PC-3 (cell line): ENCODE data around the gene TMEM106A. TPM values are rescaled to one million over a fixed set of nuclear protein-coding genes. Genes with fewer than 3 reads are reported as not detected.
"Not testable (repeated sequence)": the region's sequence is repeated elsewhere in the genome, so short reads cannot be mapped to it uniquely, and the experiment has no call there.

Experiments
- ATAC-seq: fragments of 200-7000 bp; cut with Tn5 transposase; 2 replicates; pipeline ENCODE4 v1.9.1; 2020; ENCODE audit warnings: mild to moderate bottlenecking, moderate library complexity
- BruUV-seq: library from RNA; stranded (reverse); fragments of 400-500 nt; replicated peaks from 2 replicates; lab custom pipeline; 2021; lab: Mats Ljungman, UMichigan
- CTCF ChIA-PET: fragments of 300-600 bp; sonication (Branson Sonifier 250); formaldehyde crosslinking; loops from one replicate; lab custom pipeline; 2022; ENCODE audit warnings: antibody characterized with exemption; lab: Charles Lee
- POLR2A ChIA-PET: fragments of 300-600 bp; sonication (Branson Sonifier 250); formaldehyde crosslinking; loops from one replicate; lab custom pipeline; 2022; ENCODE audit warnings: antibody characterized with exemption; ENCODE audit not compliant: unreplicated experiment; lab: Charles Lee
- DNase-seq: peaks from one replicate; pipeline ENCODE4 v3.0.0-alpha.2; 2015
- H2AFZ ChIP-seq: fragments of 300-600 bp; sonication (generic); 2 replicates; pipeline ENCODE4 v1.6.0; 2016; ENCODE audit warnings: antibody characterized with exemption, low read length
- H3F3A ChIP-seq: fragments of 300-600 bp; sonication (generic); one replicate; pipeline ENCODE4 v1.6.0; 2017; ENCODE audit warnings: antibody characterized with exemption, low read length, control low read depth, mild to moderate bottlenecking; ENCODE audit not compliant: unreplicated experiment
- H3K27ac ChIP-seq: fragments of 300-600 bp; sonication (generic); 2 replicates; pipeline ENCODE4 v1.5.1; 2016; ENCODE audit warnings: mild to moderate bottlenecking, low read length
- H3K27me3 ChIP-seq: fragments of 300-600 bp; sonication (generic); 2 replicates; pipeline ENCODE4 v1.6.1; 2016; ENCODE audit warnings: low read length, mixed read lengths
- H3K36me3 ChIP-seq: fragments of 300-600 bp; sonication (generic); 2 replicates; pipeline ENCODE4 v1.6.1; 2016; ENCODE audit warnings: low read depth, mixed run types, low read length, mixed read lengths
- H3K4me1 ChIP-seq: fragments of 300-600 bp; sonication (generic); 2 replicates; pipeline ENCODE4 v1.5.1; 2016; ENCODE audit warnings: low read length; ENCODE audit not compliant: insufficient read depth
- H3K4me2 ChIP-seq: fragments of 300-600 bp; sonication (generic); 2 replicates; pipeline ENCODE4 v1.6.0; 2016; ENCODE audit warnings: low read length
- H3K4me3 ChIP-seq: fragments of 300-600 bp; sonication (generic); 2 replicates; pipeline ENCODE4 v1.5.1; 2016; ENCODE audit warnings: mild to moderate bottlenecking, low read length, mixed read lengths
- H3K79me2 ChIP-seq: fragments of 300-600 bp; sonication (generic); 2 replicates; pipeline ENCODE4 v1.6.1; 2017; ENCODE audit warnings: low read length, mixed read lengths
- H3K9ac ChIP-seq: fragments of 300-600 bp; sonication (generic); 2 replicates; pipeline ENCODE4 v1.6.0; 2016; ENCODE audit warnings: mild to moderate bottlenecking, low read length
- H3K9me2 ChIP-seq: fragments of 300-600 bp; sonication (generic); replicated peaks from 2 replicates; pipeline ENCODE4 v1.6.1; 2016; ENCODE audit warnings: mixed run types, low read length, mixed read lengths
- H3K9me3 ChIP-seq: fragments of 300-600 bp; sonication (generic); 2 replicates; pipeline ENCODE4 v1.6.1; 2016; ENCODE audit warnings: low read length, mixed read lengths
- H4K20me1 ChIP-seq: fragments of 300-600 bp; sonication (generic); 2 replicates; pipeline ENCODE4 v1.6.1; 2016; ENCODE audit warnings: low read length, mixed read lengths
- EZH2 ChIP-seq: fragments of 300-600 bp; sonication (generic); IDR thresholded peaks from one replicate; pipeline ENCODE4 v1.6.1; 2017; ENCODE audit warnings: antibody characterized with exemption, mild to moderate bottlenecking, low read length; ENCODE audit not compliant: unreplicated experiment
- EZH2phosphoT487 ChIP-seq: fragments of 300-600 bp; sonication (generic); IDR thresholded peaks from 2 replicates; pipeline ENCODE4 v1.6.1; 2018; ENCODE audit warnings: mild to moderate bottlenecking, antibody characterized with exemption, low read length, borderline replicate concordance
- intact Hi-C: fragments of 100-400 bp; cut with micrococcal nuclease; formaldehyde crosslinking; loops from 2 replicates; pipeline ENCODE4 v1.9.0; 2023
- total RNA-seq: library from RNA; depleted of rRNA; stranded (reverse); fragments of >200 nt; gene quantifications from 2 replicates; pipeline ENCODE4 v1.2.3, GENCODE V29; 2014
- TF ChIP-seq, protein P1 (sequence below): fragments of 300-600 bp; sonication (generic); conservative IDR thresholded peaks from 2 replicates; pipeline ENCODE4 v1.5.1; 2017; ENCODE audit warnings: antibody characterized with exemption, low read depth, mild to moderate bottlenecking, low read length

The TMEM106A gene
- total RNA-seq, 1 experiment from 2014 or later, result not detected

GRCh38 chr17:43176119-43176570, 35.5 kb upstream of the TMEM106A start:
- no peak overlapping the region for H3K27ac ChIP-seq
- H3K4me3 ChIP-seq, result no peak overlapping the region
- no peak overlapping the region for H3K4me2 ChIP-seq
- H3K27me3 ChIP-seq, result no peaks in the 10 kb centered on the region
- no peak overlapping the region for H2AFZ ChIP-seq
- H3K9ac ChIP-seq, result no peak overlapping the region
- DNase-seq (no peak), ATAC-seq (no peak)
- BruUV-seq, result no TSS peak
- no peaks in the 10 kb centered on the region for H4K20me1 ChIP-seq
- ChIA-PET CTCF (no interaction called here), POLR2A (no interaction called here)
- peaks cover 11% of the 10 kb centered on the region for H3K4me1 ChIP-seq
- no peaks in the 10 kb centered on the region for H3K9me3 ChIP-seq
- TF ChIP-seq EZH2phosphoT487 (no peak), EZH2 (no peak)
- TF ChIP-seq, protein P1, sequence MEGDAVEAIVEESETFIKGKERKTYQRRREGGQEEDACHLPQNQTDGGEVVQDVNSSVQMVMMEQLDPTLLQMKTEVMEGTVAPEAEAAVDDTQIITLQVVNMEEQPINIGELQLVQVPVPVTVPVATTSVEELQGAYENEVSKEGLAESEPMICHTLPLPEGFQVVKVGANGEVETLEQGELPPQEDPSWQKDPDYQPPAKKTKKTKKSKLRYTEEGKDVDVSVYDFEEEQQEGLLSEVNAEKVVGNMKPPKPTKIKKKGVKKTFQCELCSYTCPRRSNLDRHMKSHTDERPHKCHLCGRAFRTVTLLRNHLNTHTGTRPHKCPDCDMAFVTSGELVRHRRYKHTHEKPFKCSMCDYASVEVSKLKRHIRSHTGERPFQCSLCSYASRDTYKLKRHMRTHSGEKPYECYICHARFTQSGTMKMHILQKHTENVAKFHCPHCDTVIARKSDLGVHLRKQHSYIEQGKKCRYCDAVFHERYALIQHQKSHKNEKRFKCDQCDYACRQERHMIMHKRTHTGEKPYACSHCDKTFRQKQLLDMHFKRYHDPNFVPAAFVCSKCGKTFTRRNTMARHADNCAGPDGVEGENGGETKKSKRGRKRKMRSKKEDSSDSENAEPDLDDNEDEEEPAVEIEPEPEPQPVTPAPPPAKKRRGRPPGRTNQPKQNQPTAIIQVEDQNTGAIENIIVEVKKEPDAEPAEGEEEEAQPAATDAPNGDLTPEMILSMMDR, result no peak
- no peaks in the 10 kb centered on the region; the same call in 1 of the 2 replicates for H3K36me3 ChIP-seq
- peaks cover 5% of the 10 kb centered on the region for H3F3A ChIP-seq
- intact Hi-C loops, result no loop called here
- H3K79me2 ChIP-seq, result peaks cover 21% of the 10 kb centered on the region
- no peaks in the 10 kb centered on the region for H3K9me2 ChIP-seq

GRCh38 chr17:43183921-43184320, 27.8 kb upstream of the TMEM106A start:
- H4K20me1 ChIP-seq, result no peaks in the 10 kb centered on the region
- intact Hi-C loops, result no loop called here
- ChIA-PET POLR2A (no interaction called here), CTCF (no interaction called here)
- H3K4me1 ChIP-seq, result no peaks in the 10 kb centered on the region
- H2AFZ ChIP-seq, result no peak overlapping the region
- H3K9me3 ChIP-seq, result no peaks in the 10 kb centered on the region
- H3K27me3 ChIP-seq, result no peaks in the 10 kb centered on the region
- no peak overlapping the region for H3K4me2 ChIP-seq
- no TSS peak for BruUV-seq
- no peak overlapping the region for H3K4me3 ChIP-seq
- TF ChIP-seq, protein P1, result no peak
- TF ChIP-seq EZH2phosphoT487 (no peak), EZH2 (no peak)
- H3K9ac ChIP-seq, result no peak overlapping the region
- no peak for ATAC-seq
- no peaks in the 10 kb centered on the region for H3K79me2 ChIP-seq
- H3K36me3 ChIP-seq, result no peaks in the 10 kb centered on the region; the same call in 1 of the 2 replicates
- H3K27ac ChIP-seq, result no peak overlapping the region
- no peaks in the 10 kb centered on the region for H3F3A ChIP-seq
- no peak for DNase-seq
- H3K9me2 ChIP-seq, result no peaks in the 10 kb centered on the region

- ATAC-seq, CTCF ChIA-PET, H3K79me2 ChIP-seq, H2AFZ ChIP-seq, BruUV-seq, H3K27ac ChIP-seq, H3F3A ChIP-seq, POLR2A ChIA-PET, H3K4me3 ChIP-seq, intact Hi-C loops, H3K9me2 ChIP-seq, DNase-seq, H4K20me1 ChIP-seq, H3K9ac ChIP-seq, H3K4me1 ChIP-seq, H3K9me3 ChIP-seq, H3K27me3 ChIP-seq, H3K4me2 ChIP-seq: not testable (repeated sequence)
- H3K36me3 ChIP-seq, result peaks cover 14% of the 10 kb centered on the region
These were observed 25.0 kb upstream of the TMEM106A start for GRCh38 chr17:43186656-43187055.
